ENCODE measurements around the gene PSMD5.

- TF ChIP-seq POU6F1 (CRISPR knock-in tag; IDR thresholded peaks at IDR 0.05; ENCODE audit: borderline replicate concordance, low read depth) (no peak), ZNF8 (CRISPR knock-in tag; IDR thresholded peaks at IDR 0.05) (no peak), PPARA (CRISPR knock-in tag; IDR thresholded peaks at IDR 0.05; ENCODE audit: borderline replicate concordance) (no peak), OSR1 (CRISPR knock-in tag; IDR thresholded peaks at IDR 0.05) (no peak), ZNF565 (CRISPR knock-in tag; conservative IDR thresholded peaks at IDR 0.05; ENCODE audit: low read depth) (no peak), CREB5 (CRISPR knock-in tag; IDR thresholded peaks at IDR 0.05; ENCODE audit: low read depth) (no peak), GLIS3 (CRISPR knock-in tag; IDR thresholded peaks at IDR 0.05) (no peak), ESRRG (CRISPR knock-in tag; IDR thresholded peaks at IDR 0.05) (no peak), ARNTL (CRISPR knock-in tag; IDR thresholded peaks at IDR 0.05; ENCODE audit: borderline replicate concordance, low read depth) (no peak)
Measured at GRCh38 chr9:120781236-120781635, 61.5 kb downstream of the PSMD5 start.

Measured in SK-N-SH treated with all-trans-retinoic acid at 6 μM for 48 hours (cell line).